HG03565 (cell line): Measurements from ENCODE around the gene RGS8.
"Not testable (repeated sequence)": the region's sequence is repeated elsewhere in the genome, so short reads cannot be mapped to it uniquely, and the experiment has no call there.

Experiments used
- ATAC-seq: cut with Tn5 transposase; IDR thresholded peaks from one replicate; pipeline ENCODE4 v1.9.1; 2021; ENCODE audit warnings: mild to moderate bottlenecking, moderate library complexity; ENCODE audit not compliant: unreplicated experiment

Gene RGS8

GRCh38 chr1:182703539-182703938 is 19.2 kb upstream of the RGS8 start:
- no peak for ATAC-seq

- no peak for ATAC-seq
Observed at GRCh38 chr1:182702826-182703524, 18.6 kb upstream of the RGS8 start.

- no peak for ATAC-seq
Observed at GRCh38 chr1:182700351-182700709, 15.9 kb upstream of the RGS8 start.

- ATAC-seq, result no peak
Observed at GRCh38 chr1:182699393-182700350, 15.3 kb upstream of the RGS8 start.

GRCh38 chr1:182698971-182699370 is 14.6 kb upstream of the RGS8 start:
- no peak for ATAC-seq

GRCh38 chr1:182693139-182693538 is 8.8 kb upstream of the RGS8 start:
- not testable (repeated sequence) for ATAC-seq

- ATAC-seq, result no peak
Observed at GRCh38 chr1:182690886-182691443, 6.6 kb upstream of the RGS8 start.

- no peak for ATAC-seq
Observed at GRCh38 chr1:182688436-182689205, 4.2 kb upstream of the RGS8 start.

GRCh38 chr1:182687361-182687760 is 3.0 kb upstream of the RGS8 start:
- no peak for ATAC-seq

DNA sequence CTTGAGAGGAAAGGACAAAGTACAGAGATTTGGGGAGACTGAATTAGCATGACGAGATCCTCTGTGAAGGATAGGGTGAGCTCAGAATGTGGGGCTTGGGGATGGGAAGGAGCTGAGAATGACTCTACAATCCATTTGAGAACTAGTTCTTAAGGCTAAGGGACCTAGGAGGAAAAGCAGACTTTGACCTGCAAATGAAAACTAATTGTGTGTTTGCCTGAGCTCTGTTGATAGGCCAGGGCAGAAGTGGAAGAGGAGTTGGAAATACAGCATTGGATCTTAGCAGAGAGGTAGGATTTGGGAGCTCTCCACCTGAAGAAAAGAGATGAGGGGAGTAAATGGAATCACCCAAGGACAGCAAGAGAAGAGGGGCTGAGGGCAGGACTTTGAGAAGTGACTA is 2.1 kb upstream of the RGS8 start:
- no peak for ATAC-seq

DNA sequence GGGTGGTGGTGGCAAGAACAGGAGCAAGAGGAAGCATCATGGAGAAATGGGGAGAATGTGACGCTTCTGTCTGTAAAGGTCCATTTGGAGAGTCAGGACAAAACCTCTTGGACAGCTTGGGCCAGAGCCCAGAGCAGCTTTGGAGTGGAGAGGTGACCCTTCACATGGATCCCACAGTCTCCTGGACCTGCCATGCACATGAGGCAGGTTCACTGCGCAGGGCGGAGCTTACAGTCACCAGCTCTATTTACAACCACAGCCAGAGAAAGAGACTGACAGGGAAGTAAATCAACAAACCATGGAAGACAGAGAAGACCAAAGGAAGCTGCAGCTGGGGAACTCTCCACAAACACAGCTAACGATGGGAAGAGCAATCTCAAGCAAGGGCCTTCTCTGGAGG is 828 bp upstream of the RGS8 start:
- no peak for ATAC-seq

GRCh38 chr1:182682898-182683501 is 1.4 kb downstream of the RGS8 start:
- ATAC-seq, result no peak

DNA sequence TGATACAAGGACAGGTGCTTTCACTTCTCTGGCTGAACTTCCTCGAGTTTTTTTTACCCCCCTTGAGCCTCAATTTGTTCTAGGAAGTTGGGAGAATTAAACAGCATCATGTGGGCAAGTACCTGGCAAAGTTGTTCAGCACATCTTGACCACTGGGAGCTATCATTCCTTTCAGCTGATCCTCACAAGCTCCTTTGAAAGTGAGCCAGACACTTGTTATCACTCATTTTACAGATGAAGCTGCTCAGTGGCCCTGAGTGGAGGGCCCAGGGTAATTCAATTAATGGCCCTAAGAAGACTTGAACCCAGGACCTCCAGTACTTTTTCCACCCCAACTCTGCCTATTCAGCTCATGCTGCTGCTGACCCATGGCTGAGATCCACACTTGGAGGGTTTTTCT is 2.0 kb downstream of the RGS8 start:
- no peak for ATAC-seq

DNA sequence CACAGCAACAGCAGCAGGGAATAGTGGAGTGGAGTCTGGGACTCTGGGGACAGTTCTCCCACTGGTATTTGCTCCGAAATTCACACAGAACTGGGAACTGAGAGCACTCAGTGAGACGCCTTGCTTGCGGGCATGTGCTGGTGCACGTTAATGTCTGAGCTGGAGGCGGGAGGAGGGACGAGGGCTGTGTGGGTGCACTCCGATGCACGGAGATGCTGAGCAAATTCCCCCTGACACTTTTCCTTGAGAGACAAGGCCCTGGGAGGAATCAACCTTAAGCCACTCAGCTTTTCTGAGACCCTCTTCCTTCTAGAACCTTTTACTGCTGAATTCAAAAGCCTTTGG is 2.8 kb downstream of the RGS8 start:
- ATAC-seq, result no peak

- ATAC-seq, result no peak
Observed at GRCh38 chr1:182680901-182681567, 3.4 kb downstream of the RGS8 start.

- no peak for ATAC-seq
Observed at GRCh38 chr1:182680408-182680807, 4.0 kb downstream of the RGS8 start.

DNA sequence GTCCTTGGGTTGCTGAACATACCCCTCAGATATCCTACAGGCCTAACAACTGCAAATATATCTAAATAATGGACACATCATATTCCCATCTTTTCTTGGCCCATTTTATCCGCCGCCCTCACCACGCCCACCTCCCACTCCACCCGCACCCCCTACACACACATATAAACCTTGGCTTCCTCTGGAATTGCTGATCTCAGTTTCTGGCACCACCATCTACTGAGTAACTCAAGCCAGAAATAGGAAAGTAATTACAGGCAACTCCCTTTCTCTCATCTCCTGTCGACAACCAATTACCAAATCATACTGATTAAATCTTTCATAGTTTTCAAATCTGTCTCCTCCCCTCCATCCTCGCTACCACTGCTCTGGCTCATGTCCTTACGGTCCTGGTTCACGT is 4.7 kb downstream of the RGS8 start:
- no peak for ATAC-seq

- ATAC-seq, result peak; percentile 81
Observed at GRCh38 chr1:182677397-182678098, 6.8 kb downstream of the RGS8 start.

- ATAC-seq, result no peak
Observed at GRCh38 chr1:182676274-182676673, 8.1 kb downstream of the RGS8 start.
